ENCODE results near the gene ATP6V1D. TPM values are rescaled to one million over a fixed set of nuclear protein-coding genes. Genes with fewer than 3 reads are reported as not detected.
A peak's percentile ranks its signal among the peaks of the same experiment; 100 is the strongest.

Gene ATP6V1D
- total RNA-seq, 1 donor from 2014 or later: 156 TPM

- DNase-seq (ENCODE audit: low read depth): no peak
- Histone ChIP-seq H3K36me3 (ENCODE audit: control insufficient read depth, insufficient read depth, low read length) (no peaks in the 10 kb centered on the region), H3K4me3 (ENCODE audit: low read depth, low read length) (no peak overlapping the region), H3K27me3 (ENCODE audit: control insufficient read depth, insufficient read depth, low read length) (no peaks in the 10 kb centered on the region)
- TF ChIP-seq CTCF (IDR thresholded peaks at IDR 0.05; ENCODE audit: insufficient read depth, low read length, poor library complexity, severe bottlenecking): no peak
These were observed 40.5 kb downstream of the ATP6V1D start for GRCh38 chr14:67319142-67319541.

GRCh38 chr14:67317822-67318221 lies 41.8 kb downstream of the ATP6V1D start:
- Histone ChIP-seq H3K36me3 (ENCODE audit: control insufficient read depth, insufficient read depth, low read length) (no peaks in the 10 kb centered on the region), H3K4me3 (ENCODE audit: low read depth, low read length) (no peak overlapping the region), H3K27me3 (ENCODE audit: control insufficient read depth, insufficient read depth, low read length) (no peaks in the 10 kb centered on the region)
- DNase-seq (ENCODE audit: low read depth): no peak
- no peak for TF ChIP-seq CTCF (IDR thresholded peaks at IDR 0.05; ENCODE audit: insufficient read depth, low read length, poor library complexity, severe bottlenecking)

GRCh38 chr14:67313153-67313552 lies 46.5 kb downstream of the ATP6V1D start:
- no peak for DNase-seq (ENCODE audit: low read depth)
- H3K27me3 ChIP-seq (ENCODE audit: control insufficient read depth, insufficient read depth, low read length): no peaks in the 10 kb centered on the region
- no peak for TF ChIP-seq CTCF (IDR thresholded peaks at IDR 0.05; ENCODE audit: insufficient read depth, low read length, poor library complexity, severe bottlenecking)

GRCh38 chr14:67311868-67312267 lies 47.7 kb downstream of the ATP6V1D start:
- peak; percentile 16 for DNase-seq (ENCODE audit: low read depth)
- no peak for TF ChIP-seq CTCF (IDR thresholded peaks at IDR 0.05; ENCODE audit: insufficient read depth, low read length, poor library complexity, severe bottlenecking)
- H3K4me3 ChIP-seq (ENCODE audit: low read depth, low read length): no peak overlapping the region
- no peaks in the 10 kb centered on the region for H3K27me3 ChIP-seq (ENCODE audit: control insufficient read depth, insufficient read depth, low read length)
- no peaks in the 10 kb centered on the region for H3K36me3 ChIP-seq (ENCODE audit: control insufficient read depth, insufficient read depth, low read length)

More at GRCh38 chr14:67313153-67313552, 46.5 kb downstream of the ATP6V1D start:
- Histone ChIP-seq H3K36me3 (ENCODE audit: control insufficient read depth, insufficient read depth, low read length) (no peaks in the 10 kb centered on the region), H3K4me3 (ENCODE audit: low read depth, low read length) (no peak overlapping the region)

Other genes with a start within 250 kb of the ATP6V1D start
- not detected in 2 replicates for gene GARIN2, start 170.4 kb downstream of the ATP6V1D start, total RNA-seq
- gene PALS1, start 118.4 kb downstream of the ATP6V1D start, total RNA-seq: 16.2 and 25.3 TPM in 2 replicates
- gene EIF2S1, start 524 bp upstream of the ATP6V1D start, total RNA-seq: 75.1 and 88.3 TPM in 2 replicates
- 44.4 and 100 TPM in 2 replicates for gene PLEK2, start 52.4 kb upstream of the ATP6V1D start, total RNA-seq
- 0.21 and 0.41 TPM in 2 replicates for gene TMEM229B, start 128.9 kb upstream of the ATP6V1D start, total RNA-seq
- gene PLEKHH1, start 173.5 kb upstream of the ATP6V1D start, total RNA-seq: 9.4 and 11.5 TPM in 2 replicates
- gene PIGH, start 240.5 kb upstream of the ATP6V1D start, total RNA-seq: 27.1 and 28.5 TPM in 2 replicates